Fibroblast of lung (primary cell): ENCODE data around the gene CBFA2T3. TPM values are rescaled to one million over a fixed set of nuclear protein-coding genes. Genes with fewer than 3 reads are reported as not detected.

Source experiments
- DNase-seq, 2 donors: peaks; one replicate each; pipeline versions ENCODE4 v3.0.0 to v3.0.0-alpha.2; 2010; ENCODE audit warnings: low read depth in 2 of 2
- H2AFZ ChIP-seq: 2 replicates; pipeline ENCODE4 v1.5.1; 2012; ENCODE audit warnings: low read length, control low read depth, inconsistent platforms
- H3K27ac ChIP-seq: 2 replicates; pipeline ENCODE4 v1.5.1; 2011; ENCODE audit warnings: low read length, control low read depth; ENCODE audit not compliant: insufficient read depth
- H3K27me3 ChIP-seq: 2 replicates; pipeline ENCODE4 v1.5.1; 2011; ENCODE audit warnings: mild to moderate bottlenecking, low read length; ENCODE audit not compliant: control insufficient read depth, insufficient read depth
- H3K36me3 ChIP-seq: 2 replicates; pipeline ENCODE4 v1.5.1; 2011; ENCODE audit warnings: low read length; ENCODE audit not compliant: control insufficient read depth, insufficient read depth
- H3K4me1 ChIP-seq: 2 replicates; pipeline ENCODE4 v1.5.1; 2011; ENCODE audit warnings: low read length; ENCODE audit not compliant: control insufficient read depth, insufficient read depth; ENCODE audit errors: extremely low read depth
- H3K4me2 ChIP-seq: 2 replicates; pipeline ENCODE4 v1.5.1; 2011; ENCODE audit warnings: low read length, control low read depth; ENCODE audit not compliant: insufficient read depth; ENCODE audit errors: extremely low read depth
- H3K4me3 ChIP-seq, 4 experiments: fragments of 200-600 bp in 1 of 4; sonication (generic) in 1 of 4; replicated peaks in 1 of 4; 2 replicates each; pipeline ENCODE4 v1.5.1; 2011 to 2016; ENCODE audit warnings: low read length in 4 of 4, low read depth in 3 of 4, mild to moderate bottlenecking in 3 of 4, control low read depth in 2 of 4, inconsistent platforms in 1 of 4, mixed read lengths in 1 of 4; ENCODE audit not compliant: insufficient read depth in 1 of 4; ENCODE audit errors: control extremely low read depth in 1 of 4
- H3K79me2 ChIP-seq: 2 replicates; pipeline ENCODE4 v1.5.1; 2012; ENCODE audit warnings: mild to moderate bottlenecking, low read length, inconsistent platforms; ENCODE audit not compliant: control insufficient read depth, insufficient read depth
- H3K9ac ChIP-seq: 2 replicates; pipeline ENCODE4 v1.5.1; 2011; ENCODE audit warnings: mild to moderate bottlenecking, low read length, control low read depth; ENCODE audit not compliant: insufficient read depth
- H3K9me3 ChIP-seq: 2 replicates; pipeline ENCODE4 v1.5.1; 2012; ENCODE audit warnings: low read depth, low read length; ENCODE audit not compliant: control insufficient read depth, insufficient read depth
- H4K20me1 ChIP-seq: 2 replicates; pipeline ENCODE4 v1.5.1; 2011; ENCODE audit warnings: low read length; ENCODE audit not compliant: control insufficient read depth, insufficient read depth; ENCODE audit errors: extremely low read depth
- EZH2 ChIP-seq: IDR thresholded peaks from 2 replicates; pipeline ENCODE4 v1.5.1; 2012; ENCODE audit warnings: low read length, control low read depth, mild to moderate bottlenecking; ENCODE audit errors: missing control alignments
- polyA plus RNA-seq, 2 donors: library from polyadenylated mRNA; depleted of rRNA in 1 of 2; stranded (reverse) in 1 of 2; unstranded in 1 of 2; fragments of >200 nt; gene quantifications; 2 replicates each; pipeline ENCODE4 v1.2.1, GENCODE V29; 2011 to 2012; ENCODE audit warnings: missing spikeins in 1 of 2
- total RNA-seq: library from RNA; depleted of rRNA; stranded (reverse); fragments of >200 nt; gene quantifications from 2 replicates; pipeline ENCODE4 v1.2.1, GENCODE V29; 2014
- TF ChIP-seq, protein P1 (sequence below), 2 donors: IDR thresholded peaks in 1 of 2; conservative IDR thresholded peaks in 1 of 2; 1 replicate in 1 of 2; 2 replicates in 1 of 2; pipeline ENCODE4 v1.5.1; 2011 to 2012; ENCODE audit warnings: low read length in 2 of 2, control low read depth in 1 of 2, inconsistent platforms in 1 of 2, low read depth in 1 of 2, mild to moderate bottlenecking in 1 of 2

Gene CBFA2T3
- total and polyA plus RNA-seq, 2 donors (not counting 1 experiment from before 2014, with no cell fraction given): under 0.01 to 0.05 TPM

- no peaks in the 10 kb centered on the region for H3K36me3 ChIP-seq
- H3K9ac ChIP-seq: no peak overlapping the region
- H3K4me3 ChIP-seq: no peak overlapping the region
- TF ChIP-seq, protein P1, sequence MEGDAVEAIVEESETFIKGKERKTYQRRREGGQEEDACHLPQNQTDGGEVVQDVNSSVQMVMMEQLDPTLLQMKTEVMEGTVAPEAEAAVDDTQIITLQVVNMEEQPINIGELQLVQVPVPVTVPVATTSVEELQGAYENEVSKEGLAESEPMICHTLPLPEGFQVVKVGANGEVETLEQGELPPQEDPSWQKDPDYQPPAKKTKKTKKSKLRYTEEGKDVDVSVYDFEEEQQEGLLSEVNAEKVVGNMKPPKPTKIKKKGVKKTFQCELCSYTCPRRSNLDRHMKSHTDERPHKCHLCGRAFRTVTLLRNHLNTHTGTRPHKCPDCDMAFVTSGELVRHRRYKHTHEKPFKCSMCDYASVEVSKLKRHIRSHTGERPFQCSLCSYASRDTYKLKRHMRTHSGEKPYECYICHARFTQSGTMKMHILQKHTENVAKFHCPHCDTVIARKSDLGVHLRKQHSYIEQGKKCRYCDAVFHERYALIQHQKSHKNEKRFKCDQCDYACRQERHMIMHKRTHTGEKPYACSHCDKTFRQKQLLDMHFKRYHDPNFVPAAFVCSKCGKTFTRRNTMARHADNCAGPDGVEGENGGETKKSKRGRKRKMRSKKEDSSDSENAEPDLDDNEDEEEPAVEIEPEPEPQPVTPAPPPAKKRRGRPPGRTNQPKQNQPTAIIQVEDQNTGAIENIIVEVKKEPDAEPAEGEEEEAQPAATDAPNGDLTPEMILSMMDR (conservative IDR thresholded peaks at IDR 0.05 in 1 of 2, IDR thresholded peaks at IDR 0.05 in 1 of 2; ENCODE audit: low read depth in 1 of 2, low read length in 2 of 2): no peak
- no peak for TF ChIP-seq EZH2
- H3K27ac ChIP-seq: no peak overlapping the region
- peaks cover 12% of the 10 kb centered on the region for H3K27me3 ChIP-seq
- no peaks in the 10 kb centered on the region for H3K79me2 ChIP-seq
- no peak for DNase-seq
- no peaks in the 10 kb centered on the region for H4K20me1 ChIP-seq
- no peak overlapping the region for H2AFZ ChIP-seq
- no peak overlapping the region for H3K4me2 ChIP-seq
- H3K4me1 ChIP-seq: no peaks in the 10 kb centered on the region
- H3K9me3 ChIP-seq: no peaks in the 10 kb centered on the region
These were observed 45.6 kb downstream of the CBFA2T3 start for GRCh38 chr16:88931373-88931900.

- Histone ChIP-seq H3K4me3 (no peak overlapping the region), H3K4me1 (peaks cover 2% of the 10 kb centered on the region), H3K4me2 (no peak overlapping the region), H3K27me3 (peaks cover 5% of the 10 kb centered on the region), H3K36me3 (no peaks in the 10 kb centered on the region), H4K20me1 (no peaks in the 10 kb centered on the region), H3K27ac (no peak overlapping the region), H3K79me2 (no peaks in the 10 kb centered on the region), H2AFZ (no peak overlapping the region), H3K9me3 (no peaks in the 10 kb centered on the region), H3K9ac (no peak overlapping the region)
- no peak for DNase-seq
- no peak for TF ChIP-seq EZH2
- TF ChIP-seq, protein P1 (conservative IDR thresholded peaks at IDR 0.05 in 1 of 2, IDR thresholded peaks at IDR 0.05 in 1 of 2; ENCODE audit: low read depth in 1 of 2, low read length in 2 of 2): no peak
These were observed 46.3 kb downstream of the CBFA2T3 start for GRCh38 chr16:88930716-88931115.

- H2AFZ ChIP-seq: no peak overlapping the region
- H3K27me3 ChIP-seq: peaks cover 5% of the 10 kb centered on the region
These were observed 47.9 kb downstream of the CBFA2T3 start for GRCh38 chr16:88929091-88929445.

More at GRCh38 chr16:88929091-88929445, 47.9 kb downstream of the CBFA2T3 start:
- DNase-seq: no peak
- Histone ChIP-seq H3K79me2 (no peaks in the 10 kb centered on the region), H3K9me3 (no peaks in the 10 kb centered on the region), H4K20me1 (no peaks in the 10 kb centered on the region), H3K4me3 (no peak overlapping the region), H3K4me1 (peaks cover 8% of the 10 kb centered on the region), H3K4me2 (no peak overlapping the region), H3K27ac (no peak overlapping the region), H3K9ac (no peak overlapping the region), H3K36me3 (no peaks in the 10 kb centered on the region)
- no peak for TF ChIP-seq EZH2
- TF ChIP-seq, protein P1 (conservative IDR thresholded peaks at IDR 0.05 in 1 of 2, IDR thresholded peaks at IDR 0.05 in 1 of 2; ENCODE audit: low read depth in 1 of 2, low read length in 2 of 2): no peak
